Measurements from ENCODE around the gene RALGAPA1. TPM values are rescaled to one million over a fixed set of nuclear protein-coding genes. Genes with fewer than 3 reads are reported as not detected.

RALGAPA1 gene
- polyA plus RNA-seq, 1 donor from 2014 or later: 73.3 TPM

DNA sequence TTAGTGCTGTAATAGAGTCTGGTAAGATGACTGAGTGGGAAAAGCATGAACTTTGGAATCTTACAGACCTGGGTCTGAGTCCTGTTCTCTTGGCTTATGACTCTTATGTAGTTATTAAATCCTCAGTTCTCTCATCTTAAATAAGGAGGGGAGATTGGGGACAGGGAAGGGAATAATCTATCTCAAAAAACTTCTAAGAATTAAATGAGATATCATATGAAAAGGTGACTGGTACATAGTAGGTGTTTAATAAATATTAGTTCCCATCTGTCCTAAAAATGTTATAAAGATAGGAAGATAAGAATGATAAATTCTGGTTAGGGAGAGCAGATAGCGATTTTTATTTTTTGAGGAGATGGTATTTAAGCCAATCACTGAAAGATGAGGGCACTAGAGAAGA, 156.1 kb downstream of the RALGAPA1 start:
- TF ChIP-seq EP300 (conservative IDR thresholded peaks at IDR 0.05; ENCODE audit: poor library complexity, severe bottlenecking): no peak
- TF ChIP-seq TAF1 (IDR thresholded peaks at IDR 0.05; ENCODE audit: low read depth): no peak
- TF ChIP-seq RAD21 (conservative IDR thresholded peaks at IDR 0.05): no peak
- TF ChIP-seq, protein P1, sequence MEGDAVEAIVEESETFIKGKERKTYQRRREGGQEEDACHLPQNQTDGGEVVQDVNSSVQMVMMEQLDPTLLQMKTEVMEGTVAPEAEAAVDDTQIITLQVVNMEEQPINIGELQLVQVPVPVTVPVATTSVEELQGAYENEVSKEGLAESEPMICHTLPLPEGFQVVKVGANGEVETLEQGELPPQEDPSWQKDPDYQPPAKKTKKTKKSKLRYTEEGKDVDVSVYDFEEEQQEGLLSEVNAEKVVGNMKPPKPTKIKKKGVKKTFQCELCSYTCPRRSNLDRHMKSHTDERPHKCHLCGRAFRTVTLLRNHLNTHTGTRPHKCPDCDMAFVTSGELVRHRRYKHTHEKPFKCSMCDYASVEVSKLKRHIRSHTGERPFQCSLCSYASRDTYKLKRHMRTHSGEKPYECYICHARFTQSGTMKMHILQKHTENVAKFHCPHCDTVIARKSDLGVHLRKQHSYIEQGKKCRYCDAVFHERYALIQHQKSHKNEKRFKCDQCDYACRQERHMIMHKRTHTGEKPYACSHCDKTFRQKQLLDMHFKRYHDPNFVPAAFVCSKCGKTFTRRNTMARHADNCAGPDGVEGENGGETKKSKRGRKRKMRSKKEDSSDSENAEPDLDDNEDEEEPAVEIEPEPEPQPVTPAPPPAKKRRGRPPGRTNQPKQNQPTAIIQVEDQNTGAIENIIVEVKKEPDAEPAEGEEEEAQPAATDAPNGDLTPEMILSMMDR (IDR thresholded peaks at IDR 0.05; ENCODE audit: poor library complexity, severe bottlenecking): no peak
- TF ChIP-seq MXI1 (conservative IDR thresholded peaks at IDR 0.05; ENCODE audit: poor library complexity, severe bottlenecking): no peak
- TF ChIP-seq, protein P2, sequence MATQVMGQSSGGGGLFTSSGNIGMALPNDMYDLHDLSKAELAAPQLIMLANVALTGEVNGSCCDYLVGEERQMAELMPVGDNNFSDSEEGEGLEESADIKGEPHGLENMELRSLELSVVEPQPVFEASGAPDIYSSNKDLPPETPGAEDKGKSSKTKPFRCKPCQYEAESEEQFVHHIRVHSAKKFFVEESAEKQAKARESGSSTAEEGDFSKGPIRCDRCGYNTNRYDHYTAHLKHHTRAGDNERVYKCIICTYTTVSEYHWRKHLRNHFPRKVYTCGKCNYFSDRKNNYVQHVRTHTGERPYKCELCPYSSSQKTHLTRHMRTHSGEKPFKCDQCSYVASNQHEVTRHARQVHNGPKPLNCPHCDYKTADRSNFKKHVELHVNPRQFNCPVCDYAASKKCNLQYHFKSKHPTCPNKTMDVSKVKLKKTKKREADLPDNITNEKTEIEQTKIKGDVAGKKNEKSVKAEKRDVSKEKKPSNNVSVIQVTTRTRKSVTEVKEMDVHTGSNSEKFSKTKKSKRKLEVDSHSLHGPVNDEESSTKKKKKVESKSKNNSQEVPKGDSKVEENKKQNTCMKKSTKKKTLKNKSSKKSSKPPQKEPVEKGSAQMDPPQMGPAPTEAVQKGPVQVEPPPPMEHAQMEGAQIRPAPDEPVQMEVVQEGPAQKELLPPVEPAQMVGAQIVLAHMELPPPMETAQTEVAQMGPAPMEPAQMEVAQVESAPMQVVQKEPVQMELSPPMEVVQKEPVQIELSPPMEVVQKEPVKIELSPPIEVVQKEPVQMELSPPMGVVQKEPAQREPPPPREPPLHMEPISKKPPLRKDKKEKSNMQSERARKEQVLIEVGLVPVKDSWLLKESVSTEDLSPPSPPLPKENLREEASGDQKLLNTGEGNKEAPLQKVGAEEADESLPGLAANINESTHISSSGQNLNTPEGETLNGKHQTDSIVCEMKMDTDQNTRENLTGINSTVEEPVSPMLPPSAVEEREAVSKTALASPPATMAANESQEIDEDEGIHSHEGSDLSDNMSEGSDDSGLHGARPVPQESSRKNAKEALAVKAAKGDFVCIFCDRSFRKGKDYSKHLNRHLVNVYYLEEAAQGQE (IDR thresholded peaks at IDR 0.05; ENCODE audit: borderline replicate concordance): no peak
- no peak for TF ChIP-seq EZH2 (IDR thresholded peaks at IDR 0.05; ENCODE audit: borderline replicate concordance, insufficient read depth, low read length, poor library complexity, severe bottlenecking)
- no peak for TF ChIP-seq SMC3 (conservative IDR thresholded peaks at IDR 0.05; ENCODE audit: poor library complexity)
- TF ChIP-seq POLR2AphosphoS5 (IDR thresholded peaks at IDR 0.05): no peak
- Histone ChIP-seq H2AFZ (ENCODE audit: low read depth, low read length) (no peak overlapping the region), H3K9me2 (ENCODE audit: insufficient read depth, low read length) (no peaks in the 10 kb centered on the region), H3K27me3 (ENCODE audit: insufficient read depth, low read depth, low read length) (no peaks in the 10 kb centered on the region), H3K79me2 (replicated peaks; ENCODE audit: insufficient read depth, low read length) (no peaks in the 10 kb centered on the region), H3F3A (ENCODE audit: insufficient read depth, low read length, poor library complexity, severe bottlenecking) (no peaks in the 10 kb centered on the region), H3K9me3 (ENCODE audit: low read length) (no peaks in the 10 kb centered on the region), H3K9ac (ENCODE audit: low read length) (no peak overlapping the region), H4K20me1 (ENCODE audit: insufficient read depth) (no peaks in the 10 kb centered on the region), H3K27ac (ENCODE audit: low read length) (no peak overlapping the region), H3K4me2 (ENCODE audit: low read length) (no peak overlapping the region), H3K4me3 (ENCODE audit: low read length) (no peak overlapping the region), H3K36me3 (ENCODE audit: insufficient read depth, low read length) (peaks cover 6% of the 10 kb centered on the region)

DNA sequence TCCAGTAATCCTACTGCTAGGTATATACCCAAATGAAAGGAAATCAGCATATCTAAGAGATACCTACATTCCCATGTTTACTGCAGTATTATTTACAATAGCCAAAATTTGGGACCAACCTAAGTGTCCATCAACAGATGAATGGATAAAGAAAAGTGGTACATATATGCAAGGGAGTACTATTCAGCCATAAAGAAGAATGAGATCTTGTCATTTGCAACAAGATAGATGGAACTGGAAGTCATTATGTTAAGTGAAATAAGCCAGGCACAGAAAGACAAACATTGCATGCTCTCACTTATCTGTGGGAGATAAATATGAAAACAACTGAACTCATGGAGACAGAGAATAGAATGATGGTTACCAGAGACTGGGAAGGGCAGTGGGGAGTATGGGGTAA, 165.6 kb downstream of the RALGAPA1 start:
- no peak overlapping the region for H3K4me2 ChIP-seq (ENCODE audit: low read length)
- H3K79me2 ChIP-seq (replicated peaks; ENCODE audit: insufficient read depth, low read length): no peaks in the 10 kb centered on the region
- H3K9me3 ChIP-seq (ENCODE audit: low read length): no peaks in the 10 kb centered on the region
- H3K27ac ChIP-seq (ENCODE audit: low read length): no peak overlapping the region
- TF ChIP-seq POLR2AphosphoS5 (IDR thresholded peaks at IDR 0.05): no peak
- no peak for TF ChIP-seq TAF1 (IDR thresholded peaks at IDR 0.05; ENCODE audit: low read depth)
- TF ChIP-seq EZH2 (IDR thresholded peaks at IDR 0.05; ENCODE audit: borderline replicate concordance, insufficient read depth, low read length, poor library complexity, severe bottlenecking): no peak
- TF ChIP-seq RAD21 (conservative IDR thresholded peaks at IDR 0.05): no peak
- no peak for TF ChIP-seq EP300 (conservative IDR thresholded peaks at IDR 0.05; ENCODE audit: poor library complexity, severe bottlenecking)
- TF ChIP-seq MXI1 (conservative IDR thresholded peaks at IDR 0.05; ENCODE audit: poor library complexity, severe bottlenecking): no peak
- TF ChIP-seq, protein P1 (IDR thresholded peaks at IDR 0.05; ENCODE audit: poor library complexity, severe bottlenecking): no peak
- TF ChIP-seq, protein P2 (IDR thresholded peaks at IDR 0.05; ENCODE audit: borderline replicate concordance): no peak
- no peak overlapping the region for H3K4me3 ChIP-seq (ENCODE audit: low read length)
- no peaks in the 10 kb centered on the region for H3F3A ChIP-seq (ENCODE audit: insufficient read depth, low read length, poor library complexity, severe bottlenecking)
- H3K36me3 ChIP-seq (ENCODE audit: insufficient read depth, low read length): peaks cover 3% of the 10 kb centered on the region
- H2AFZ ChIP-seq (ENCODE audit: low read depth, low read length): no peak overlapping the region
- H3K9ac ChIP-seq (ENCODE audit: low read length): no peak overlapping the region
- no peaks in the 10 kb centered on the region for H3K9me2 ChIP-seq (ENCODE audit: insufficient read depth, low read length)
- no peaks in the 10 kb centered on the region for H4K20me1 ChIP-seq (ENCODE audit: insufficient read depth)
- no peaks in the 10 kb centered on the region for H3K27me3 ChIP-seq (ENCODE audit: insufficient read depth, low read depth, low read length)

Data from neural cell (in vitro differentiated cells).